Mucosa of gallbladder (tissue), 1 donor: Measurements from ENCODE around the gene SLIT1. TPM values are rescaled to one million over a fixed set of nuclear protein-coding genes. Genes with fewer than 3 reads are reported as not detected.
"Not testable (repeated sequence)": the region's sequence is repeated elsewhere in the genome, so short reads cannot be mapped to it uniquely, and the experiment has no call there.

Source experiments
- DNase-seq: peaks from one replicate; pipeline ENCODE4 v3.0.0-alpha.2; 2020; ENCODE audit warnings: low spot score
- total RNA-seq: library from RNA; stranded (reverse); gene quantifications from one replicate; pipeline ENCODE4 v1.2.1, GENCODE V29; 2021
- donor health status: DM: no; HTN: no; CAD: no.

The SLIT1 gene
- total RNA-seq, 1 donor from 2014 or later = 0.40 TPM

- DNase-seq = no peak
Observed at GRCh38 chr10:97109547-97109946, 76.2 kb downstream of the SLIT1 start.

- no peak for DNase-seq
Observed at GRCh38 chr10:97107551-97107950, 78.2 kb downstream of the SLIT1 start.

GRCh38 chr10:97106207-97106606, 79.6 kb downstream of the SLIT1 start:
- DNase-seq = no peak

- no peak for DNase-seq
Observed at GRCh38 chr10:97105303-97105702, 80.5 kb downstream of the SLIT1 start.

GRCh38 chr10:97103316-97104080, 82.3 kb downstream of the SLIT1 start:
- DNase-seq = no peak

- no peak for DNase-seq
Observed at GRCh38 chr10:97102441-97102840, 83.3 kb downstream of the SLIT1 start.

- no peak for DNase-seq
Observed at GRCh38 chr10:97101166-97101940, 84.4 kb downstream of the SLIT1 start.

- no peak for DNase-seq
Observed at GRCh38 chr10:97100657-97101056, 85.1 kb downstream of the SLIT1 start.

- no peak for DNase-seq
Observed at GRCh38 chr10:97099868-97100267, 85.9 kb downstream of the SLIT1 start.

- DNase-seq = no peak
Observed at GRCh38 chr10:97099089-97099488, 86.7 kb downstream of the SLIT1 start.

GRCh38 chr10:97097084-97097433, 88.7 kb downstream of the SLIT1 start:
- DNase-seq = no peak

- no peak for DNase-seq
Observed at GRCh38 chr10:97096261-97097083, 89.3 kb downstream of the SLIT1 start.

GRCh38 chr10:97095701-97096260, 90.0 kb downstream of the SLIT1 start:
- no peak for DNase-seq

- DNase-seq = no peak
Observed at GRCh38 chr10:97090644-97091043, 95.1 kb downstream of the SLIT1 start.

- no peak for DNase-seq
Observed at GRCh38 chr10:97090035-97090434, 95.7 kb downstream of the SLIT1 start.

GRCh38 chr10:97089209-97089870, 96.4 kb downstream of the SLIT1 start:
- DNase-seq = no peak

- no peak for DNase-seq
Observed at GRCh38 chr10:97087296-97087695, 98.5 kb downstream of the SLIT1 start.

GRCh38 chr10:97086530-97086929, 99.2 kb downstream of the SLIT1 start:
- no peak for DNase-seq

GRCh38 chr10:97083228-97083829, 102.4 kb downstream of the SLIT1 start:
- no peak for DNase-seq

GRCh38 chr10:97082575-97082974, 103.2 kb downstream of the SLIT1 start:
- DNase-seq = not testable (repeated sequence)

GRCh38 chr10:97081621-97082235, 104.0 kb downstream of the SLIT1 start:
- peak; percentile 49 for DNase-seq
